Measurements from ENCODE around the gene RIPOR1.

The RIPOR1 gene

DNA sequence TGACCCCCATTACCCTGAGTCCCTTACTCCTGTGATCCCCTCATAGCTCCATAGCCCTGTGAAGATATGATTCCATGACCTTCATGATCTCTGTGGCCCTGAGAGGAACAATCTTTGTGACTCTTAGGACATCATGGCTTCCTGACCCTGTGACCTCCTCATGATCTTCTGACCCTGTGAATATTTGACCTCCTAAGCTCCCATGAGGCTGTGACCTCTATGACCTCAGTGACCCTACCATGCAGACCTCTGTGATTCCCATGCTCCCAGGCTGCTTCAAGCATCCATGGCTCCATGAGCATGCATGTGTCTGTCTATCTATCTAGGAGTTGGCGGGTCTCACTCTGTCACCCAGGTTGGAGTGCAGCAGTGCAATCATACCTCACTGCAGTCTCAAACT is 12.1 kb downstream of the RIPOR1 start:
- no peak for DNase-seq

DNA sequence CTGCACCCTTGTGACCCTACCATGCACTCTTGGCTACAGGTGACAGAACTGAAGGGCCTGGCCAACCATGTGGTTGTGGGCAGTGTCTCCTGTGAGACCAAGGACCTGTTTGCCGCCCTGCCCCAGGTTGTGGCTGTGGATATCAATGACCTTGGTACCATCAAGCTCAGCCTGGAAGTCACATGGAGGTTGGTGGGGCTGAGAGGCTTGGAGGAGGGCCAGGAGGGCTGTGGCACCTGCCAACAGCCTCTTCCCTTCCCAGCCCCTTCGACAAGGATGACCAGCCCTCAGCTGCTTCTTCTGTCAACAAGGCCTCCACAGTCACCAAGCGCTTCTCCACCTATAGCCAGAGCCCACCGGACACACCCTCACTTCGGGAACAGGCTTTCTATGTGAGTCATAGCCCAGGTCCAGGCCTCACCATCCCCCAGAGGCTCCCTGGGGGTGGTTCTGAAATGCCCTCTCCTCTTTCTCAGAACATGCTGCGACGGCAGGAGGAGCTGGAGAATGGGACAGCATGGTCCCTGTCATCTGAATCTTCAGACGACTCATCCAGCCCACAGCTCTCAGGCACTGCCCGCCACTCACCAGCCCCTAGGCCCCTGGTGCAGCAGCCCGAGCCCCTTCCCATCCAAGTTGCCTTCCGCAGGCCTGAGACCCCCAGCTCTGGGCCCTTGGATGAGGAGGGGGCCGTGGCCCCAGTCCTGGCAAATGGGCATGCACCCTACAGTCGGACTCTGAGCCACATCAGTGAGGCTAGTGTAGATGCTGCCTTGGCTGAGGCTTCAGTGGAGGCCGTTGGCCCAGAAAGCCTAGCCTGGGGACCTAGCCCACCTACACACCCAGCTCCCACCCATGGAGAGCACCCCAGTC is 13.0 kb downstream of the RIPOR1 start:
- DNase-seq = no peak

DNA sequence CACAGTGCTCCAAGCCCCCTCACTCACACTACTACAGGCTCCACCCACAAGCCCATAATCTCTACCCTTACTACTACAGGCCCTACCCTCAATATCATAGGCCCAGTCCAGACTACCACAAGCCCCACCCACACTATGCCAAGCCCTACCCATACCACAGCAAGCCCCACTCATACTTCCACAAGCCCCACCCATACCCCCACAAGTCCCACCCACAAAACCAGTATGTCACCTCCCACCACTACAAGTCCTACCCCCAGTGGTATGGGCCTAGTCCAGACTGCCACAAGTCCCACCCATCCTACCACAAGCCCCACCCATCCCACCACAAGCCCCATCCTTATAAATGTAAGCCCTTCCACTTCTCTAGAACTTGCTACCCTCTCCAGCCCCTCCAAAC is 13.8 kb downstream of the RIPOR1 start:
- DNase-seq = no peak

GRCh38 chr16:67543036-67543435 is 14.4 kb downstream of the RIPOR1 start:
- DNase-seq = no peak

DNA sequence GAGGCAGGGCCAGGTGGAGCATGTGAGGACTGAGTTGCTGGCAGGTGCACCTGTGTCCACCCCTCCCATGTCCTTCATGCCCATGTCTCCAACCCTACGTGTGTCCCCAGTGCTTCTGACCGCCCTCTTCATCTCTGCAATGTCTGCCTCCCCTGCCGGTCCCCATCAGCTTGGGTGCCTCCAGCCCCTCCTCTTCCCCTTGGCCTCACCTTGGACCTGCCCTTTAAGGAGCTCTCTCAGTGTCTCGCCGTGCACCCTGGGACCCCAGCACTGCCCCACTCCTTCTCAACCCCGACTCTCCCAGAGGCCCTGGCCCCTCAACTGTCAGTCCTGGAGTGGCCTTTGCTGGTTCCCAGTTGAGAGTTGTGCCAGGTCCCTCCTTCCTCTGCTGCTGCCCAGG is 15.0 kb downstream of the RIPOR1 start:
- DNase-seq = no peak

GRCh38 chr16:67544329-67544841 is 15.8 kb downstream of the RIPOR1 start:
- DNase-seq = peak; percentile 40

GRCh38 chr16:67544844-67545664 is 16.4 kb downstream of the RIPOR1 start:
- no peak for DNase-seq

- DNase-seq = no peak
These were observed 17.0 kb downstream of the RIPOR1 start for GRCh38 chr16:67545665-67546024.

GRCh38 chr16:67546091-67546501 is 17.5 kb downstream of the RIPOR1 start:
- no peak for DNase-seq

DNA sequence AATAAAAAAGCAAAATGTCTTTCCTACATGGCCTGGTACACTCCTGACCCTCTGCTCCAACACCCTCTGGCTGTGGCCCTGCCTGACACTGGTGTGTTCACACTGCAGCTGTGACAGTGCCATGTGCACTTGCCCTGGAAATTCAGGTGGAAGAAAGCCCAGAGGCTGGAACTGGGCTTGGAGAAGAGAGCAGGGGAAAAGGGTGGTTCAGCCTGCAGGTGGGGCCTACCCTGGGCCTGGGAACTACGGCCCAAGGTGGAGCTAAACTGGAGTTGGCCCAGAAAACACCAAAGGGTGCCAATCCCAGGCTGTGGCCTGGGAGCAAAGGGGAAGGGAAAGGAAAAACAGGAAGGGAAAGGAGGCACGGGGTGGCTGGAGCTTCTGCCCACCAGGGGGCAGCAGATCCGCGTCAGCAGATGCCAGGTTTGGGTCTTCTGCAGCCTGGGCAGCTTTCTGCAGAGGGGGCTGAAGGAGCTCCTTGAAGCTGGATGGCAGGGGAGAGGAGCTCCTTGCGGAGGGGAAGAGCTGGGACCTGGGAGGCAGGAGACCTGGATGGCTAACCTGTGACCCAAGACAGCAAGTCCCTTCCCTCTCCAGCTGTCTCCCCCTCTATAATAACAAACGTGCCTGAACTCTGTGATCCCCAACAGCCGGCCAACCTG is 18.3 kb downstream of the RIPOR1 start:
- peak; percentile 80 for DNase-seq

GRCh38 chr16:67547423-67548264 is 19.0 kb downstream of the RIPOR1 start:
- DNase-seq = peak; percentile 21

DNA sequence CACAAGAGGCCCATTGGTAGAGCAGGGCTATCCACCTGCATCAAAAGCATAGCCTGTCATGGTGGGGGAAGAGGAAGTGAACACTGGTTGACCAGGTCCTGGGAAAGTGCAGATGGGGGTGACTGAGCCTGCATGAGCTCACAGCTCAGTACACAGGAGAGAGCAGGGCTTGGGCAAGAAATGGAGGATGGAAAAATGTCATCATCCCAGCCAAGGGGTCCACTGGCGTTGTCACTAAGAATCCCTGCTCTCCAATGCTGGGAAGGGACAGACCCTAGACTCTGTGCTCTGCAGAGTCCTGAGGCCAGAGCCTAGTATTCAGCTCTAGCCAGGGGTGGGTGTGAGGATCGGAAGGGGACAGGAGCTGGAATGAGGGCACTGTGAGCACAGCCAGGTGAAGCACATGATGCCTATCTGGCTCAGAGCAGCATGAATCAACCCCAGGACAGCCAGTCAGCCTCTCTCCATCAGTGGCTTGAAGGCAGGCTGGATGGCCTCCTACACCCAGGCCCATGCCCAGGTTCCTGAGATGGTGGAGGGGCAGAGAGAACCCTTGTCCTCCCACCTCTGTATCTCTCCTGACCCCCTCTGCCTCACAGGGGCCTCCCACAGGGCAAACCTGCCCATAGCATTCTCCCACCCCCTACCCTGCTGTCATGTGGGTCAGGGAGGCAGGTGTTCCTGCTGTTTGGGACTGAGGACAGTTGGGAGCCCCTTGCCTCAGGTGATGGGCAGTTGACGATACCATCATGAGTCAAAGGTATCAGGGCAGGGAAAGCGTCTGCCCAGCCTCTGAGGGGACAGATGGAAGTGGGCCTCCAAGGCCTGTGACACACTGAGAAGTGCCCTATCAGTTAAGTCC is 19.9 kb downstream of the RIPOR1 start:
- no peak for DNase-seq

DNA sequence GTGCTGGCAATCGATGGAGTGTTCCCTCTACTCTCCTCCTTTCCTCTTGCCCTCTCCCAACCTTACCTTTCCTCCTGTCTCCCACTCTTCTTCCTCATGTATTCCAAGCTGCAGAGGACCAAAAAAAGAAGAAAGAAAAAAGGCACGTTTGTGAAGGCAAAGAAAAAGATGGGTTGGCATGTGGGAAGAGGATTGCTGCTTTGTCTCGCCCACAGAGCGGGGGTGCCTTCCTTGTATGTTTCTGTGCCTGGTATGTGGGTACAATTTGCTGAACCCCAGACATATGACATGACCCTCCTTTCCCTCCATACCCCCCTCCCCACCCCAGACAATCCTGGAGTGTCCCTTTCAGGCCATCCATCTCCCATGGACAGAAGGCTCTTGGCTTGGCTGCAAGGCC is 20.6 kb downstream of the RIPOR1 start:
- no peak for DNase-seq

DNA sequence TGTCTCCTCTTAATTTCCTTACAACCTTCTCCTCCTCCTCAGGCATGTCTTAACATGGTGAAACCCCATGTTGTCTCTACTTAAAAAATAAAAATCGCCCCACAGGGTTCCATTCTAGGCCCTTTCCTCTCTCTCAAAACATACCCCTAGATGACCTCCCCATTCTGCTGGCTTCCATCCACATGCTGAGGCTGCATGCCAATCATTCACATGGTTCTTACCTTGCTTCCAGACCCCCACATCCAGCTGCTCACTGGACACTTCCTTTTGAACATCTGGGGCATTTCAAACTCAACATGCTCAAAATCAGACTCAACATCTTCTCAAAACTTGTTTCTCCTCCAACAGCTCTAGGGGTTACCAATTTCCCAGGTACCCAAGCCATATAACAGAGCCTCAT is 21.3 kb downstream of the RIPOR1 start:
- DNase-seq = no peak

DNA sequence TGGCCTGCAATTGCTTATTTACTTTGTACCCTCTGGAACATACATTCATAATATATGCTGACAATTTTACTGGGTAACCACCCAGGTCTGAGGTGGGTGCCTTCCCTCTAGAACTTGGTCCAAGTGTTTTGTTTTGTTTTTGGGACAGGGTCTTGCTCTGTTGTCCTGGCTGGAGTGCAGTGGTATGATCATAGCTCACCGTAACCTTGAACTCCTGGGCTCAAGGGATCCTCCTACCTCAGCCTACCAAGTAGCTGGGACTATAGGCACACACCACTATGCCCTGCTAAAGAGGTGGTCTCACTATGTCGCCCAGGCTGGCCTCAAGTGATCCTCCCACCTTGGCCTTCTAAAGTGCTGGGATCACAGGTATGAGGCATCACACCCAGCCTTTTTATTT is 22.5 kb downstream of the RIPOR1 start:
- no peak for DNase-seq

GRCh38 chr16:67551972-67552371 is 23.3 kb downstream of the RIPOR1 start:
- no peak for DNase-seq

DNA sequence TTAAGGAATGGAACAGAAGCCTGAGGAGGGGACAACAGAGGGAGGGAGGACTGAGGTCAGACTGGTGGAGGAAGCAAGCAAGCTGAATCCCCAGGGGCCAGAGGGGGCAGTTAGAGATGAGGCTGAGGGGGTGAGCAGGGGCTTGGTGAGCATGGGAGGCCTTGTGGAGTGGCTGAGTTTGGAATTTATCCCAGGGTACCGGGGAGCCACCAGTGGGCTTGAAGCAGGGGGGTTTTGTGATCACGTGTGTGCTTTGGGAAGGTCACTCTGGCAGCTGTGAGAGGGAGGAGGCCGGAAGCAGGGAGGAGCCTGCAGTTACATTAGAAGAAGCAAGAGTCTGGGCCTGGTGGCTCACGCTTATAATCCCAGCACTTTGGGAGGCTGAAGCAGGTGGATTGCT is 23.8 kb downstream of the RIPOR1 start:
- DNase-seq = peak; percentile 97

DNA sequence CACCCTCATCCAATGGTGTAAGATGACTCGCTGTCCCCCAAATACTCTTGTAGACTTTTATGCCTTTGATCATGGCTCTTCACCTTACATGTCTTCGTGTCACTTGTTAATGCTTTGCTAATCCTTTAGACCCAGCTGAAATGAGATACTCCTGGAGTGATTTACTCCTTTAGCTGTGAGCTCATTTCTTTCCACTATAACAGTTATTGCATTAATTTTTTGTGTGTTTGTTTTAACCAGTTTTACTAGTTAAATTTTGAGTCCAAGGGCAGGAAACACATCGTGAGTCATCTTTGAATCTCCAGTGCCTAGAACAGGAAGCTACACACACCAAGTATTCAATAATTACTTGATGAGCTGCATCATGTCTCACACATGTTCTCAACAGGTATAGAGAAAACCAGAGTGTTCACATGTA is 27.2 kb downstream of the RIPOR1 start:
- no peak for DNase-seq

DNA sequence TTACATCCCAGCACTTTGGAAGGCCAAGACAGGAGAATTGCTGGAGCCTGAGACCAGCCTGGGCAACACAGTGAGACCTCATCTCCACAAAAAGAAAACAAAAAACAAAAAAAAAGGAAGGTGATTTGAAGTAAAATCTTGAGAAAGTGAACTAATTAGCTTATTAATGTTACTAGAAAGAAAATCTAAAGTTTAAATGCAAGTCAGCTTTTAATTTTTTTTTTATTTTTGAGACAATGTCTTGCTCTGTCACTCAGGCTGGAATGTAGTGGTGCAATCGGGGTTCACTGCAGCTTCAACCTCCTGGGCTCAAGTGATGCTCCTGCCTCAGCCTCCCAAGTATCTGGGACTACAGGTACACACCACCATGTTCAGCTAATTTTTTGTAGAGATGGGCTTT is 30.2 kb downstream of the RIPOR1 start:
- DNase-seq = no peak

- DNase-seq = no peak
These were observed 32.3 kb downstream of the RIPOR1 start for GRCh38 chr16:67560827-67561342.

DNA sequence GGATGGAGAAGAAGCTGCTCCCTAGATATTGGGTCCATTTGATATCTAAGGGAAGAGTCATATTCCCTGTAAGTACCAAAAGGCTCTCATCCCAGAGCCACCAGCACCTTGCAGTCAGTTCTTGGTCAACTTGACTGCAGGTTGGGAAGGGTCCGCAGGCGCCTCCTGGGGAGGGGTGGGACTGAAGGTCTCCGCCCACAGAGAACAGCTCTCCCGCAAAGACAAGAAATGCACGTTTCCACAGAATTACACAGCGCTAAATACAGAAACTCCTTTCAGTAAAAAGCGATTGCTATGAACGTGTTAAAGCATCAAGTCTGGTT is 32.8 kb downstream of the RIPOR1 start:
- DNase-seq = no peak
